ENCODE data around the gene C5orf47. TPM values are rescaled to one million over a fixed set of nuclear protein-coding genes. Genes with fewer than 3 reads are reported as not detected.

The C5orf47 gene
- total and polyA plus RNA-seq, 2 of the 8 experiments (the other 6 are each of a cell fraction or from before 2014, with no cell fraction given) = 0.11 TPM; not detected in 1

DNA sequence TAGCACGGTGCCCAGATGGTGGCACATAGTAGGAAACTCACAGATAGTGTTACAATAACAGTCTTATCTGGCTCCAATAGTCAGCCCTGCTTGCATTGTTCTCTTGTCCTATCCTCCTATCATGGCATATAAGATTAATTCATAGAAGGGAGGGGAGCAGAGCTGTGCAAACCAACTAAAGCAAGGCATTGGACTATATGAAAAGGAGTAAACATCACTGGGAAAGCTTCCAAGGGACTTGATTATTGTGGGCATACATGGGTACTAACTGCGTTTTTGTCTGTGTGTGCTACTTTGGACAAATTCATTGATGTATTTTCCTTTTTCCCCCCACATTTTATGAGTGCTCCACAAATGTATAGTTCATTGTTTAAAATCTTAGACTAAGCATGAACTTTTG is 43.8 kb upstream of the C5orf47 start (continued):
- TF ChIP-seq, protein P1, sequence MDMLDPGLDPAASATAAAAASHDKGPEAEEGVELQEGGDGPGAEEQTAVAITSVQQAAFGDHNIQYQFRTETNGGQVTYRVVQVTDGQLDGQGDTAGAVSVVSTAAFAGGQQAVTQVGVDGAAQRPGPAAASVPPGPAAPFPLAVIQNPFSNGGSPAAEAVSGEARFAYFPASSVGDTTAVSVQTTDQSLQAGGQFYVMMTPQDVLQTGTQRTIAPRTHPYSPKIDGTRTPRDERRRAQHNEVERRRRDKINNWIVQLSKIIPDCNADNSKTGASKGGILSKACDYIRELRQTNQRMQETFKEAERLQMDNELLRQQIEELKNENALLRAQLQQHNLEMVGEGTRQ (IDR thresholded peaks at IDR 0.05; ENCODE audit: low read length) = no peak
- TF ChIP-seq TEAD4 (IDR thresholded peaks at IDR 0.05; ENCODE audit: low read depth, low read length) = no peak
- TF ChIP-seq, protein P2, sequence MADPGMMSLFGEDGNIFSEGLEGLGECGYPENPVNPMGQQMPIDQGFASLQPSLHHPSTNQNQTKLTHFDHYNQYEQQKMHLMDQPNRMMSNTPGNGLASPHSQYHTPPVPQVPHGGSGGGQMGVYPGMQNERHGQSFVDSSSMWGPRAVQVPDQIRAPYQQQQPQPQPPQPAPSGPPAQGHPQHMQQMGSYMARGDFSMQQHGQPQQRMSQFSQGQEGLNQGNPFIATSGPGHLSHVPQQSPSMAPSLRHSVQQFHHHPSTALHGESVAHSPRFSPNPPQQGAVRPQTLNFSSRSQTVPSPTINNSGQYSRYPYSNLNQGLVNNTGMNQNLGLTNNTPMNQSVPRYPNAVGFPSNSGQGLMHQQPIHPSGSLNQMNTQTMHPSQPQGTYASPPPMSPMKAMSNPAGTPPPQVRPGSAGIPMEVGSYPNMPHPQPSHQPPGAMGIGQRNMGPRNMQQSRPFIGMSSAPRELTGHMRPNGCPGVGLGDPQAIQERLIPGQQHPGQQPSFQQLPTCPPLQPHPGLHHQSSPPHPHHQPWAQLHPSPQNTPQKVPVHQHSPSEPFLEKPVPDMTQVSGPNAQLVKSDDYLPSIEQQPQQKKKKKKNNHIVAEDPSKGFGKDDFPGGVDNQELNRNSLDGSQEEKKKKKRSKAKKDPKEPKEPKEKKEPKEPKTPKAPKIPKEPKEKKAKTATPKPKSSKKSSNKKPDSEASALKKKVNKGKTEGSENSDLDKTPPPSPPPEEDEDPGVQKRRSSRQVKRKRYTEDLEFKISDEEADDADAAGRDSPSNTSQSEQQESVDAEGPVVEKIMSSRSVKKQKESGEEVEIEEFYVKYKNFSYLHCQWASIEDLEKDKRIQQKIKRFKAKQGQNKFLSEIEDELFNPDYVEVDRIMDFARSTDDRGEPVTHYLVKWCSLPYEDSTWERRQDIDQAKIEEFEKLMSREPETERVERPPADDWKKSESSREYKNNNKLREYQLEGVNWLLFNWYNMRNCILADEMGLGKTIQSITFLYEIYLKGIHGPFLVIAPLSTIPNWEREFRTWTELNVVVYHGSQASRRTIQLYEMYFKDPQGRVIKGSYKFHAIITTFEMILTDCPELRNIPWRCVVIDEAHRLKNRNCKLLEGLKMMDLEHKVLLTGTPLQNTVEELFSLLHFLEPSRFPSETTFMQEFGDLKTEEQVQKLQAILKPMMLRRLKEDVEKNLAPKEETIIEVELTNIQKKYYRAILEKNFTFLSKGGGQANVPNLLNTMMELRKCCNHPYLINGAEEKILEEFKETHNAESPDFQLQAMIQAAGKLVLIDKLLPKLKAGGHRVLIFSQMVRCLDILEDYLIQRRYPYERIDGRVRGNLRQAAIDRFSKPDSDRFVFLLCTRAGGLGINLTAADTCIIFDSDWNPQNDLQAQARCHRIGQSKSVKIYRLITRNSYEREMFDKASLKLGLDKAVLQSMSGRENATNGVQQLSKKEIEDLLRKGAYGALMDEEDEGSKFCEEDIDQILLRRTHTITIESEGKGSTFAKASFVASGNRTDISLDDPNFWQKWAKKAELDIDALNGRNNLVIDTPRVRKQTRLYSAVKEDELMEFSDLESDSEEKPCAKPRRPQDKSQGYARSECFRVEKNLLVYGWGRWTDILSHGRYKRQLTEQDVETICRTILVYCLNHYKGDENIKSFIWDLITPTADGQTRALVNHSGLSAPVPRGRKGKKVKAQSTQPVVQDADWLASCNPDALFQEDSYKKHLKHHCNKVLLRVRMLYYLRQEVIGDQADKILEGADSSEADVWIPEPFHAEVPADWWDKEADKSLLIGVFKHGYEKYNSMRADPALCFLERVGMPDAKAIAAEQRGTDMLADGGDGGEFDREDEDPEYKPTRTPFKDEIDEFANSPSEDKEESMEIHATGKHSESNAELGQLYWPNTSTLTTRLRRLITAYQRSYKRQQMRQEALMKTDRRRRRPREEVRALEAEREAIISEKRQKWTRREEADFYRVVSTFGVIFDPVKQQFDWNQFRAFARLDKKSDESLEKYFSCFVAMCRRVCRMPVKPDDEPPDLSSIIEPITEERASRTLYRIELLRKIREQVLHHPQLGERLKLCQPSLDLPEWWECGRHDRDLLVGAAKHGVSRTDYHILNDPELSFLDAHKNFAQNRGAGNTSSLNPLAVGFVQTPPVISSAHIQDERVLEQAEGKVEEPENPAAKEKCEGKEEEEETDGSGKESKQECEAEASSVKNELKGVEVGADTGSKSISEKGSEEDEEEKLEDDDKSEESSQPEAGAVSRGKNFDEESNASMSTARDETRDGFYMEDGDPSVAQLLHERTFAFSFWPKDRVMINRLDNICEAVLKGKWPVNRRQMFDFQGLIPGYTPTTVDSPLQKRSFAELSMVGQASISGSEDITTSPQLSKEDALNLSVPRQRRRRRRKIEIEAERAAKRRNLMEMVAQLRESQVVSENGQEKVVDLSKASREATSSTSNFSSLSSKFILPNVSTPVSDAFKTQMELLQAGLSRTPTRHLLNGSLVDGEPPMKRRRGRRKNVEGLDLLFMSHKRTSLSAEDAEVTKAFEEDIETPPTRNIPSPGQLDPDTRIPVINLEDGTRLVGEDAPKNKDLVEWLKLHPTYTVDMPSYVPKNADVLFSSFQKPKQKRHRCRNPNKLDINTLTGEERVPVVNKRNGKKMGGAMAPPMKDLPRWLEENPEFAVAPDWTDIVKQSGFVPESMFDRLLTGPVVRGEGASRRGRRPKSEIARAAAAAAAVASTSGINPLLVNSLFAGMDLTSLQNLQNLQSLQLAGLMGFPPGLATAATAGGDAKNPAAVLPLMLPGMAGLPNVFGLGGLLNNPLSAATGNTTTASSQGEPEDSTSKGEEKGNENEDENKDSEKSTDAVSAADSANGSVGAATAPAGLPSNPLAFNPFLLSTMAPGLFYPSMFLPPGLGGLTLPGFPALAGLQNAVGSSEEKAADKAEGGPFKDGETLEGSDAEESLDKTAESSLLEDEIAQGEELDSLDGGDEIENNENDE (IDR thresholded peaks at IDR 0.05; ENCODE audit: insufficient replicate concordance, low read length) = no peak

All from H1 (cell line).